GM18498 (cell line): ENCODE results near the gene DISP3.

Experiments
- ATAC-seq: cut with Tn5 transposase; IDR thresholded peaks from one replicate; pipeline ENCODE4 v1.9.1; 2021; ENCODE audit warnings: mild to moderate bottlenecking, moderate library complexity; ENCODE audit not compliant: unreplicated experiment

The DISP3 gene

DNA sequence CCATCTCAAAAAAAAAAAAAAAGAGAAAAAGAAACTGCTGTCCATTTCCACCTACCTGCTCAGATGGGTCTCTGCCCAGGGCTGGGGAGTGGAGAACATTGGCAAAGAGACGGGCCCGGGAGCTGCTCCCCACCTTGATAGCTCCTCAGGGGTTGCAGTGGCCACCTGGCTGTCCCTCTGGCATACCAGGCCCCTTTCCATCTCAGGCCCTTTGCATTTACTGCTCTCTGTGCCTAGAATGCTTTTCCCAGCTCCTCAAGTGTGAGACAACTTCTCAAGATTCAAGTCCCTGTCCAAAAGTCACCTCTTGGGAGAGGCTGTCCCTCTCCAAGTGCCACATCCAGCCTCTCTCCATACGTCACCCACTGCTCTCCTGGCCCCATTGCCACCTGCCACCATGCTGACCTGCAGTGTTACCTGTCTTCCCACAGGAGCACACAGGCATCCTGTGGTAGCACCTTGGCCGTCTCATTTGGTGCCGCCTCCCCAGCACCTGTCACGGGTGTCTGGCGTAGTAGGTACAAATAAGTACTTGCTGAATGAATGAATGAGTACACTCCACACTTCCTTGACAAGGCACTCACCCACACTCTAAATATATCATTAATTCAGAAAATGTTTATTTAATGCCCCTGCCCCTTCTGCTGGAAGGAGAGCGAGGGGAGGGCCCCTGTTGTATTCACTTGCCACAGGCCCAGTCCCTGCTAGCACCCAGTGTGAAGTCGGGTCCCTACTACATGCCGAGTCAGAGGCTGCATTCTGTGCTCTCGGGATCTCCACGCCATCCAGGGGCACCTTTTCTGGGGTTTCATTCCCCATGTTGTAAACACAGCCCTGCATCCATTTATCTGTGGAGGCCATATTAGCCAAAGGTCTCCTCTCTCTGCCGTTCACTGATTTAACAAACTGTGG, 48.8 kb downstream of the DISP3 start:
- no peak for ATAC-seq

DNA sequence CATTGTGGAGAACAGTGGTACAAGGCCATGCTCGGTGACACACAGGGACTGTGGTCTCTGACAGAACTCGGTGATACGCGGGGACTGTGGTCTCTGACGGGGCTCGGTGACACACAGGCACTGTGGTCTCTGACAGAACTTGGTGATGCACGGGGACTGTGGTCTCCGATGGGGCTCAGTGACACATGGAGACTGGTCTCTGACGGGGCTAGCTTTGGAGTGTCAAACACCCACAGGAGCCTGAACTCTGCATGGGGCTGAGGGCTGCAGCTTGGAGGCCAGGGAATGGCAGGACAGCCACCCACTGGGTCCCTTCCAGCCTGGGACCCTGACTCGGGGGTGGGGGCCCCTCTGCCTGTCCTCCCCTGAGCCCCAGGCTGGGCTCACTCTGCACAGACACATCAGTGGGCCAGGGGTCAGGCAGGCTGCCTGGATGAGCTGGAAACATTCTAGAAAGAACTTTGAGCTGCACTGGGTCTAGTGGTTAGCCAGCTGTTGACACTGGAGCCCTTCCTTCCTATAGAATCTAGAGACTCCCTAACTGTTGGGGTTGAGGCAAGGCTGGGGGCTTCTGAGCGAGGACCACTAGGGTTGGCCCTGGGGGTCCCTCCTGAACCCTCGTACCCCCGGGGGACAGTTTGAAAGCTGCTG, 49.8 kb downstream of the DISP3 start:
- ATAC-seq: no peak

DNA sequence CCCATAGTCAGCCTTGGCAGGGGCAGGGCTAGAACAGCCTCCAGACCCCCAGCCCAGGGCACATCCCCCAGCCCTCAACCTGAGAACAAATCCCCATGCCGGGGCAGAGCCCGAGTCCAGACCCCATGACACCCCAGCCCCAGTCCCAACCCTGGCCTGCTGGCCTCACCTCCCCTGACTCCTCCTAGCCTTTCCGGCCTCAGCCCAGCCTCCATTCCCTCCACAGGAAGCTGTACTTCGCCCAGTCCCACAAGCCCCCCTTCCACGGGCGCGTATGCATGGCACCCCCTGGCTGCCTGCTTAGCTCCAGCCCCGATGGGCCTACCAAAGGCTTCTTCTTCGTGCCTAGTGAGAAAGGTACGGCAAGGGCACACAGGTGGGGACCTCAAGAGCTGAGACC, 50.4 kb downstream of the DISP3 start:
- no peak for ATAC-seq

DNA sequence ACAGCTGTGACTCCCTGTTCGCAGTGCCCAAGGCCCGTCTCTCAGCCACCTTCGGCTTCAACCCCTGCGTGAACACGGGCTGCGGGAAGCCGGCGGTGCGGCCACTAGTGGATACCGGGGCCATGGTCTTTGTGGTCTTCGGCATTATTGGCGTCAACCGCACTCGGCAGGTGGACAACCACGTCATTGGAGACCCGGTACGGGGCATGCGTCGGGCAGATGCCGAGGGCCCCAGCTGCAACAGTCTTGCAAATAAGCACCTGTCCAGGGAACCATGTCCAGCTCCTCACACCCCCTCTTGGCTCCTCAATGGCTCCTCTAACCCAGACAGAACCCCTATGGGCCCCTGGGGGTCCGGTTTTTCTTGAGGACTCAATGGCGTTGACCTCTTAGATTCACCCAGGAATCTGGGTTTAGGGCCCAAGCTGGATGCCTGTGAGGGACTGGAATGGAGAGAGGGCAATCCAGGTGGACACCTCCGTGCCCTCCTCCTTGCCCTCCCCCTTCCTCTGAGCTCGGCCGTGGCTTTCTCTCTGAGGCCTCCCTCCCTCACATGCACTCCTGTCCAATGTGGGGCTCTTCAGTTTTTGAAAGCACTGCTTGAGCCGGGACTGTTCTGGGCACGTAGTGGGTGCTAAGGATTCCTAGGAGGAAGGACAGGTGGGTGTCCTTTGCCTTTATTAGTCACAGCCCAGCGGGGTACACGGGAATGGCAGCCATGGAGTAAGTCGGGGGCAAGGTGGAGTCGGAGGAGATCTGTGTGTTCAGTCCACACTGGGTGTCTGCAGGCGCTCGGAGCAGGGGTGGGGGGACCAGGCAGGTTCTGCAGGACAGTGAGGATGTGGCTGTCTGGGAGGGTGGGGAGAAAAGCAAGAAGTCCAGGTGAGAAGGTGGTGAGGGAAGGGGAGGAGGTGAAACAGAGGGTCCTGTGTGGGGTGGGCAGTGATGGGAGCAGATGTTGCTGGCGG, 51.1 kb downstream of the DISP3 start:
- no peak for ATAC-seq

DNA sequence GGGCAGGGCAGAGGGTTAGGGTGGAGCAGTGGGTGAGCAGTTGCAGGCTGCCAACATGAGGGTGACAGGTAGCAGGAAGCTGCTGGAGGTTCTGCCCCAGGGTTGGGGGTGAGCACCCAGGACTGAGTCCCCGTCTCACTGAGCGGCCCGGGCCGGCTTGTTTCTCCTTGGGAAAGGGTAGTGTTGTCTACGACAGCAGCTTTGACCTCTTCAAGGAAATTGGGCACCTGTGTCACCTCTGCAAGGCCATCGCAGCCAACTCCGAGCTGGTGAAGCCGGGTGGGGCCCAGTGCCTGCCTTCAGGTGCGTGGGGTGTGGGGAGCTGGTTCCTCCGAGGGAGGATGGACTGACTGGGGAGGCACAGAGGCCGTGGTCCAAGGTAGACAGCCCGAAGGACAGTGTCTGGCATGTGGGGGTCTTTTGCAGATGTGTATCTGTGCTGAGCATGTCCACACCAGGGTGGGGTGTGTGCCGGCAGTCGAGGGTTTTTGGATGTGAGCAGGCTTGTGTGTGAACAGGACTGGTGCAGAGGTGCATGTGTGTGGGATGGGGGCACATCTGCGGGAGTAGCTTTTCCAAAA, 51.9 kb downstream of the DISP3 start:
- no peak for ATAC-seq

DNA sequence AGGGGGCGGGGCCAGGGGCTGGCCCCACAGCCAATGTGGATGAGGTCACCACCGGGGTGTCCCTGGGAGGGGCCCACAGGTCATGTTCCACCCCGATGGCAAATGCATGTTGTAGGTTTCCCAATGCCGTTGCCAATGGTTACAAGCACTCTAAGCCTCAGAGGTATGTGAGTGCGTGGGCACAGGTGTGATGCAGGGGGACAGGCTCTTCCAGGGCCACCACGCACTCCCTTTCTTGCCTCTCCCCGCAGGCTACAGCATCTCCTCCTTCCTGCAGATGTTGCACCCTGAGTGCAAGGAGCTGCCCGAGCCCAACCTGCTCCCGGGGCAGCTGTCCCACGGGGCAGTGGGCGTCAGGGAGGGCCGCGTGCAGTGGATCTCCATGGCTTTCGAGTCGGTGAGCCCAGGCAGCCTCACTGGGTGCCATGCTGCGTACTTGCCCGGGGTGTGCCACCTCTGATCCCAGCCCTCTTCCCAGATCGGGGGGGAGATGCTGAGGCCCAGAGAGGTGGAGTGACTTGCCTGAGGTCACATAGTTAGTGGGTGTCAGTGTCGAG, 52.4 kb downstream of the DISP3 start:
- ATAC-seq: no peak

GRCh38 chr1:11531943-11532342, 53.0 kb downstream of the DISP3 start:
- no peak for ATAC-seq

GRCh38 chr1:11533790-11534787, 55.1 kb downstream of the DISP3 start:
- no peak for ATAC-seq

GRCh38 chr1:11534846-11535245, 55.9 kb downstream of the DISP3 start:
- ATAC-seq: no peak

GRCh38 chr1:11535316-11535715, 56.4 kb downstream of the DISP3 start:
- ATAC-seq: no peak

GRCh38 chr1:11535761-11536572, 57.0 kb downstream of the DISP3 start:
- no peak for ATAC-seq

DNA sequence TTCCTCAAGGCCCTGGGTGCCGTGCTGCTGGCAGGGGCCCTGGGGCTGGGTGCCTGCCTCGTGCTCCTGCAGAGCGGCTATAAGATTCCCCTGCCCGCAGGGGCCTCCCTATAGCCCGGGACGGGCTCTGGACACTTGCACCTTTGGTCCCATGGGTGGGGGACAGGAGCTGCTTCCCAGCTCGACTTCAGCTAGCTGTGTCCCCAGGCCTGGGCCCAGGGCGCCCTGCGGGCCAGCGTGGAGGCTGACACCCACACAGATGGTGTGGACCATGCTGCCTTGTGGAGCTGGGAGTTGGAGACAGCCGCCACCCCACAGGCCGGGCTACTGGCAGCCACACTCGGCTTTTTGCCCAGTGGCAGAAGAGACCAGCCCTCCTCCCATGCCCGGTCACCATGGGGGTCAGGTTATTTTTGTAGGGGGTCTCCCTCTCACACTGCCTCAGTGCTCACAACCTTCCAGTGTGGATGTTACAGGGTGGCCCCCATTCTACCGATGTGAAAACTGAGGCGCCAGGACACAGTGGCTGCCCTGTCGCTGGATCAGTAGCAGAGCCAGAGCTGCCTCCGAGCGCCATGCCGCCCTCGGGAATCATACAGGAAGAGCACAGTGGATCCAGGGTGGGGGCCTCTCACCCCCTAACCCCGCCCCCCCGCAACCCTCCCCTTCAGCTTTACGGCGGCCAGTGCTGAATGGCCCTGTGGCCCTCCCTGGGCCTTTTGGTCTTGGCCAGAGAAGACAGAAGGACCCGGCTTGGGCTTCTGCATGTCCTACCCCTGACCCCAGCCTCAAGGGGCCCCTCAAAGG, 57.8 kb downstream of the DISP3 start:
- no peak for ATAC-seq

DNA sequence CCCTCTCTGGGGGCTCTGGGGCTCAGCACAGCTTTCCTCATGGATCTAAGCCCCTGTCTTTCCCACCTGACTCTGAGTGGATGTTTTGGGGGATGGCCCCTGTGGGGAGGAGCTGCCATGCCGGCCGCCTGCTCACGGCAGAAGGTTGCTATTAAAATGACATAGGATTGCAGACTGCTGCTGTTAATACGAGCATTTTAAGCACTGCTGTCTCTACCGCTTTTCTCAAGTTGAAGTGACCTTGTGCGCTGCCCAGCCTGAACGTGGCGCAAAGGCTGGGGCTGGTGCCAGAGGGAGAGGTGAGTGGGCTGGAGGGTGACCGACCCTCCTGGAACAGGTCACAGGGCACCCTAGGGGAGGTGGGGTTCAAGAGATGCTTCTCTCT, 58.4 kb downstream of the DISP3 start:
- no peak for ATAC-seq

DNA sequence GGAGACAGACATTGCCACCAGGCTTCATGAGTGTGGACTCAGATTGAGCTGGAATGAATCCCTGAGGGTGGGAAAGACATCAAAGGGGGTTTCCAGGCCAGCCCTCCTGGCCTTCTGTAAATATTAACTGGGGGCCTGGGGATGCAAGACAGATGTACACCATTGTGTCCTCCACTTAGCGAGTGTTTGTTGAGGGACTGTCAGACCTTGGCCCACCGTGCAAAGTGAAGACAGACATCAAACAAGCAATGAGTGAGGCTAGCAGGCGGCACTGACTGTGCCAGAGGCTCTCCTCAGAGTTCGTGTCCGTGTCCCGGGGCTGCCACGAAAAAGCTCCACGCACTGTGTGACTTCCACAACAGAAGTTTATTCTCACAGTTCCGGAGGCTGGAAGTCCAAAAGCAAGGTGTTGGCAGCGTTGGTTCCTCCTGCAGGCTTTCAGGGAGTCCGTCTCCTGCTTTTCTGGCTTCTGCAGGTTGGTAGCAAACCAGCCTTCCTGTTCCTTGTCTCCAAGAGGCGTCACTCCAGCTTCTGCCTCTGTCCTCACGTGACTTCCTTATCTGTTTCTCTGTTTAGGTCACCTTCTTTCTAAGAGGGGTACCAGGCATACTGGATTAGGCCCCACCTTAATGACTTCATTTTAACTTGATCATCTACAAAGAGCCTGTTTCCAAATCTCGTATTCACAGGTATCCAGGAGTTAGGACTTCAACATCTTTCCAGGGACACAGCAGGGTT, 59.1 kb downstream of the DISP3 start:
- ATAC-seq: no peak

- ATAC-seq: no peak
Measured at GRCh38 chr1:11538886-11539285, 59.9 kb downstream of the DISP3 start.

GRCh38 chr1:11539850-11540772, 61.2 kb downstream of the DISP3 start:
- no peak for ATAC-seq
